ENCODE data around the gene ARHGAP31. TPM values are rescaled to one million over a fixed set of nuclear protein-coding genes. Genes with fewer than 3 reads are reported as not detected.

Gene ARHGAP31
- total RNA-seq, 3 donors from 2014 or later (not counting 1 experiment from before 2014, with no cell fraction given), result 4.1 to 8.4 (median 8.4) TPM

GRCh38 chr3:119343719-119344118 lies 49.5 kb downstream of the ARHGAP31 start:
- no peaks in the 10 kb centered on the region for H3K36me3 Mint-ChIP-seq
- no peak overlapping the region for H3K27ac Mint-ChIP-seq
- H3K4me1 Mint-ChIP-seq, result no peaks in the 10 kb centered on the region
- ATAC-seq (no peak), DNase-seq (no peak)
- no peaks in the 10 kb centered on the region for H3K36me3 ChIP-seq (ENCODE audit: control insufficient read depth, insufficient read depth, low read length)
- H3K4me3 Mint-ChIP-seq, result no peak overlapping the region
- no peak for TF ChIP-seq CTCF (IDR thresholded peaks at IDR 0.05)
- H3K9me3 ChIP-seq (ENCODE audit: control insufficient read depth, insufficient read depth, low read length), result no peaks in the 10 kb centered on the region
- peaks cover 6% of the 10 kb centered on the region for H3K4me1 ChIP-seq (ENCODE audit: control insufficient read depth, insufficient read depth, low read length)
- H3K27me3 ChIP-seq (ENCODE audit: control insufficient read depth, insufficient read depth, low read length), result no peaks in the 10 kb centered on the region
- no peak overlapping the region for H3K4me3 ChIP-seq (ENCODE audit: low read length)
- no peak overlapping the region for H3K27ac ChIP-seq (ENCODE audit: low read length)
- 71% methylated on average over 5 of the region's 5 CpGs for WGBS (ENCODE audit: insufficient coverage)
- no peaks in the 10 kb centered on the region for H3K9me3 Mint-ChIP-seq
- no peaks in the 10 kb centered on the region for H3K27me3 Mint-ChIP-seq (ENCODE audit: low read depth in 2 of 2)
- intact Hi-C loops (cut with micrococcal nuclease), result no loop called here

- H3K4me3 ChIP-seq (ENCODE audit: low read length), result no peak overlapping the region
Observed at GRCh38 chr3:119346076-119346496, 51.9 kb downstream of the ARHGAP31 start.

GRCh38 chr3:119347036-119347435 lies 52.9 kb downstream of the ARHGAP31 start:
- intact Hi-C loops (cut with micrococcal nuclease), result no loop called here
- H3K9me3 ChIP-seq (ENCODE audit: control insufficient read depth, insufficient read depth, low read length), result no peaks in the 10 kb centered on the region
- TF ChIP-seq CTCF (IDR thresholded peaks at IDR 0.05), result no peak
- Mint-ChIP-seq H3K9me3 (no peaks in the 10 kb centered on the region), H3K4me3 (no peak overlapping the region), H3K27ac (no peak overlapping the region), H3K4me1 (peaks cover 5 to 7% of the 10 kb centered on the region in 2 donors), H3K36me3 (no peaks in the 10 kb centered on the region), H3K27me3 (ENCODE audit: low read depth in 2 of 2) (no peaks in the 10 kb centered on the region)
- WGBS (ENCODE audit: insufficient coverage), result 96% methylated on average over 3 of the region's 3 CpGs
- no peak overlapping the region for H3K27ac ChIP-seq (ENCODE audit: low read length)
- H3K36me3 ChIP-seq (ENCODE audit: control insufficient read depth, insufficient read depth, low read length), result no peaks in the 10 kb centered on the region
- DNase-seq (no peak), ATAC-seq (no peak)
- H3K27me3 ChIP-seq (ENCODE audit: control insufficient read depth, insufficient read depth, low read length), result no peaks in the 10 kb centered on the region
- no peak overlapping the region for H3K4me3 ChIP-seq (ENCODE audit: low read length)
- H3K4me1 ChIP-seq (ENCODE audit: control insufficient read depth, insufficient read depth, low read length), result peaks cover 12% of the 10 kb centered on the region

More at GRCh38 chr3:119346076-119346496, 51.9 kb downstream of the ARHGAP31 start:
- DNase-seq (no peak), ATAC-seq (no peak)
- peaks cover 6% of the 10 kb centered on the region for H3K4me1 ChIP-seq (ENCODE audit: control insufficient read depth, insufficient read depth, low read length)
- no peaks in the 10 kb centered on the region for H3K4me1 Mint-ChIP-seq
- no peaks in the 10 kb centered on the region for H3K27me3 Mint-ChIP-seq (ENCODE audit: low read depth in 2 of 2)
- no peak for TF ChIP-seq CTCF (IDR thresholded peaks at IDR 0.05)
- H3K27ac Mint-ChIP-seq, result no peak overlapping the region
- H3K27ac ChIP-seq (ENCODE audit: low read length), result no peak overlapping the region
- intact Hi-C loops (cut with micrococcal nuclease), result no loop called here
- no peaks in the 10 kb centered on the region for H3K36me3 Mint-ChIP-seq
- no peaks in the 10 kb centered on the region for H3K36me3 ChIP-seq (ENCODE audit: control insufficient read depth, insufficient read depth, low read length)
- no peaks in the 10 kb centered on the region for H3K9me3 Mint-ChIP-seq
- H3K4me3 Mint-ChIP-seq, result no peak overlapping the region
- WGBS (ENCODE audit: insufficient coverage), result no CpG with 5 or more reads among the region's 1 CpG
- H3K27me3 ChIP-seq (ENCODE audit: control insufficient read depth, insufficient read depth, low read length), result no peaks in the 10 kb centered on the region
- H3K9me3 ChIP-seq (ENCODE audit: control insufficient read depth, insufficient read depth, low read length), result no peaks in the 10 kb centered on the region

- DNase-seq, result no peak
- H3K36me3 Mint-ChIP-seq, result no peaks in the 10 kb centered on the region
- Histone ChIP-seq H3K36me3 (ENCODE audit: control insufficient read depth, insufficient read depth, low read length) (no peaks in the 10 kb centered on the region), H3K4me1 (ENCODE audit: control insufficient read depth, insufficient read depth, low read length) (peaks cover 15% of the 10 kb centered on the region), H3K27ac (ENCODE audit: low read length) (no peak overlapping the region), H3K9me3 (ENCODE audit: control insufficient read depth, insufficient read depth, low read length) (no peaks in the 10 kb centered on the region), H3K27me3 (ENCODE audit: control insufficient read depth, insufficient read depth, low read length) (no peaks in the 10 kb centered on the region), H3K4me3 (ENCODE audit: low read length) (no peak overlapping the region)
- H3K4me1 Mint-ChIP-seq, result peaks cover 19 to 21% of the 10 kb centered on the region in 2 donors
- WGBS (ENCODE audit: insufficient coverage), result 90% methylated on average over 4 of the region's 4 CpGs
- ATAC-seq, result no peak
- intact Hi-C loops (cut with micrococcal nuclease), result loop anchor here (5.0 kb wide), 2 partner anchors 107 to 202 kb away; partner anchors contain the start of genes B4GALT4 and TEX55
- no peak overlapping the region for H3K4me3 Mint-ChIP-seq
- H3K27me3 Mint-ChIP-seq (ENCODE audit: low read depth in 2 of 2), result no peaks in the 10 kb centered on the region
- H3K9me3 Mint-ChIP-seq, result no peaks in the 10 kb centered on the region
- H3K27ac Mint-ChIP-seq, result no peak overlapping the region
- TF ChIP-seq CTCF (IDR thresholded peaks at IDR 0.05), result no peak
Observed at GRCh38 chr3:119349354-119350041, 55.3 kb downstream of the ARHGAP31 start.

Measured in natural killer cell (primary cell).